COLO668 (cell line): ENCODE measurements around the gene CXCL6.

Source experiments
- DNase-seq: peaks from one replicate; lab custom pipeline; 2025; ENCODE audit not compliant: unreplicated experiment; lab: John Stamatoyannopoulos, UW

Gene CXCL6

DNA sequence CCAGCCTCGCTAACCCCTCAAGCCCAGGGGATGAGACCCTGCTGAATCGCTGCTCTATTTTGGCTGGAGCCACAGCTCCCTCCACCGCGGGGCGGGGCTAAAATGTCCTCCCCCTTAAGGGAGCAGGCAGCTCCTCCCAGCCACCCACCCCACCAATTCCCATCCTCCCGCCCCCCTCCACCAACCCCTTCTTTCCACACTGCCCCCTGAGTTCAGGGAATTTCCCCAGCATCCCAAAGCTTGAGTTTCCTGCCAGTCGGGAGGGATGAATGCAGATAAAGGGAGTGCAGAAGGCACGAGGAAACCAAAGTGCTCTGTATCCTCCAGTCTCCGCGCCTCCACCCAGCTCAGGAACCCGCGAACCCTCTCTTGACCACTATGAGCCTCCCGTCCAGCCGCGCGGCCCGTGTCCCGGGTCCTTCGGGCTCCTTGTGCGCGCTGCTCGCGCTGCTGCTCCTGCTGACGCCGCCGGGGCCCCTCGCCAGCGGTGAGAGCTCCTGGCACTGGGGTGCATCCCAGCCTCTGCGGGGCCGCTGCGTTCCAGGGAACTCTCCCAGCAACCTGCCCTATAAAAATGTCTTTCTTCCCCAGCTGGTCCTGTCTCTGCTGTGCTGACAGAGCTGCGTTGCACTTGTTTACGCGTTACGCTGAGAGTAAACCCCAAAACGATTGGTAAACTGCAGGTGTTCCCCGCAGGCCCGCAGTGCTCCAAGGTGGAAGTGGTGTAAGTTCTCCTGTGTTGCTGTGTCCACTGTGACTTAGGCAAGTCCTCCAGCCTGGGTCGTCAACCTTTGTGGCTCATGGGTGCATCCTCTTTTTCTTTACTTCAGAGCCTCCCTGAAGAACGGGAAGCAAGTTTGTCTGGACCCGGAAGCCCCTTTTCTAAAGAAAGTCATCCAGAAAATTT, at the start of gene CXCL6:
CXCL6 (plus strand) TSS at position 306 of the 907 bp plus-strand sequence; CDS start at position 379, 73 bp downstream.
- peak; percentile 68 for DNase-seq

DNA sequence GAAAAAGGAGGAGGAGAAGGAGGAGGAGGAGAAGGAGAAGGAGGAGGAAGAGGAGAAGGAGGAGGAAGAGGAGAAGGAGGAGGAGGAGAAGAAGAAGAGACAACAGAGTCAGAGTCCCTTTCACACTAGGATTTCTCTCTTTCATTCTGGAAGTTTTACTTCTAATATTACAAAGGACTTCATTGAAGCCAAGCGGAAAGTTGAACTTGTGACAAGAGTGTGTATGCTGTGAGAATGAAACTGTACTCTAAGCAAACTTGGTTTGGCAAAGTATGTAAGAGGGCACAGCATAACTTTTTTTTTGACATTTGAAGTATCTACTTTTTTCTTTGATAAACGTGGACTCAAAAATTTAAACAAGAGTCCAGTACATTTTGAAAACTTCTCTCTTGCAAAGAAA, 48.1 kb upstream of the CXCL6 start:
- DNase-seq = no peak

DNA sequence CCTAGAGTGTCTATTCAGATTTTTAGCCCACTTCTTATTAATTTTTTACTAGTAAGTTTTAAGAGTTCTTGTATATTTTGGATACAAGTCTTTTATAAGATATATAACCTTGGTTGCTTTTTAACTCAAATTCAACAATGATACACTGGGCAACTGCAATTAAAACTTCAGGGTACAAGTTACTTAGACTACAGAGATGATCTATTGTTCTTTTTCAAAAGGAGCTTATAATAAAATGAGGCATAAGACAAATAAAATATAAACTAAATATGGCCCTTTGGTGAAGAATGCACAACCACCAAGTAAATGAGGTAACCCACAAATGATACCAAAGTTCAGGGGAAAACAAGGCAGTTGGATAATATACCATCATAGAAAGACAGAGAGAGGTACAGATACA, 37.6 kb upstream of the CXCL6 start:
- no peak for DNase-seq

DNA sequence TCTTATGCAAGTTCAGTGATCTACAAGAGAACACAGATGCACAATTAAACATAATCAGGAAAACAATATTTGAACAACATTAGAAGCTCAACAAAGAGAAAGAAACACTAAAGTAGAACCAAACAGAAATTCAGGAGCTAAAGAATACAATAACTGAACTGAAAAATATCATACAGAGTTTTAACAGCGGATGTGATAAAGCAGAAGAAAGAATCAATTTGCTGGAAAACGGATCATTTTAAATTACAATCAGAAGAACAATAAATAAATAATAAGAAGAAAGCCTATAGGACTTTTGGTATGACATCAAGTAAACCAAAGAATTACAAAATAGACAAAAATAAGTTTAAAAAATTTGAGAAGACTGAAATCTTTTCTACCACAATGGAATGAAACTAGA, 36.3 kb upstream of the CXCL6 start:
- no peak for DNase-seq

DNA sequence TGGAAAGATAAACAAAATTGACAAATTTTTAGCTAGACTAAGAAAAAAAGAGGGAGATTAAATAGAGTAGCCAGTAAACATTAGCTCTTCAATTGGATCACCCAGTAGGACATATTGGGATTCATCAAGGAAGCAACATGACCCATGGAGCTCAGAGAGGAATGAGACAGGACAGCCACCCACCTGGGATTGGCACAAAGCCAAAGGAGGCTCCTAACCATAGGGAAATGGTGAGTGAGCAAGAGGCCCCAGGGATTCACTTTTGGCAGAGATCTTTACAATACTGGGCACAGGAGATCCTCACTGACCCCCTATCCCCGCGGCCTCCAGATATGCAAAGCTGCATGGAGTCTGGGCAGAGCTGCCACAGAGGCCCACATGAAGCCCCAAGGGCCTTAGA, 34.8 kb upstream of the CXCL6 start:
- DNase-seq = peak; percentile 51

DNA sequence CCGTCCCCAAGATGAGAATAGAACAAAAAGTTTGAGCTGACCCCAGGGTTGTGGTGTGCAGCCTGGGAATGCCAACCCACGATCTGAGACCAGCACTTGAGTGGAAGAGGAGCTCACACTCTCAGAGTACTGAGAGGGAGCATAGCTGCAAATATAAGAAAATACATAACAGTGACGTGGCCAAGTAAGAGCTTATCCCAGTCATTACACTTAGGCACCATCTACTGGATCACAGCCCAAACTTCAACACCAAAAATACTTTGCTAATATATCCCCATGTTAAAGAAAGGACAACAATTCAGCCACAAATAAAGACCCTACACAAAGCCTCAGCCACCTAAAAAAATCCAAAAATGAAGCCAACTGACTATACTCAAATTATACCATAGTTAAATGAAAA, 33.3 kb upstream of the CXCL6 start:
- DNase-seq = no peak

DNA sequence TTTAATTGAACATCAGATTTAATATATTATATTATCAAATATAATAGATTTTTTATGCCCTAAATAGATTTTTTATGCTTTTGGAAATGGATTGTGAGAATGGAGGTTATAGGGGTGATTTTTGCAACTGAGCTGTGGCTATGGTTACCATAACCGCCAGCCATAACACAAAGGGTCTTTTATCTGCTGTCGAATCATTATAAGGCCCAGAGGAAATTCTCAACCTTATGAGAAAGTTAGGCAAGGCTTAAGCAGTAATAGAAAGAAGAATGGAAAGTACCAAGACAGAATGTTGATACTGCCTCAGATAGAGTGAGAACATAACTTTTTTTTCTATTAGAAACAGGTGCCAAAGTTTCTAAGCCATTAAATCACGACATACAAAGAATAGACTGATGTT, 26.3 kb upstream of the CXCL6 start:
- no peak for DNase-seq

DNA sequence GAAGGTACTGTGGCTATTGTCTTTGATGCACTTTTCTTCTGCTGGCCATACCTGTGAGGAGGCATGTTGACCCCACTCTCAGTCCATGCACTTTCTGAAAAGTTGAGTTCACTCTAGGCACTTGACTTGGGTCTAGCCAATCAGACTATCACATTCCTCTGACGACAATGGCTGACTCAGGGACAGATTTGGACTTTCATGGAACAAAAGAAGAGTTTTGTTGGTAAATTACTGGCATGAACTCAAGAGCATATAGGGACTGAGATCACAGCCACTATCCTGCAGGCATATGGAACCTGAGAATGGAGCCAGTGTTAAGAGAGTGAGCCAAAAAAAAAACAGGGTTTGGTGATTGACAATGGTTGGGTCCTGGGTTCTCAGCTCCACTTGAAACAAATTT, 24.6 kb upstream of the CXCL6 start:
- DNase-seq = no peak

DNA sequence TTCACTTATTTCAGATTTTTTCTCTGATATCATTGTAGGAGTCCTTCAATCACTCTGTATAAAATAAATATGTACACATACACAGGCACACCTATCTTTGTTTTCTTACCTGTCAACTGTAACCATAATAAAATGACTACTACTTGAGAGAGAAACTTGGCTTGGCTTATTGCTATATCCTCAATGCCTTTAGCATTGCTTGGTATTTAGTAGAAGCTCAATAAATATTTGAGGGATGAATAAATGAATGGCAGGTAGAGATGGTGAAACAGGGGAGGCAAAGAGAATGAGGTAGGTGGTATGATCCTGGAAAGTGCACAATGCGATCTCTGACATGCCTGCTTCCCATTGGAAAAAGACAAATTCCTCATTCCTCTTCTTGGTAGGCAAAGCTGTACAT, 21.8 kb upstream of the CXCL6 start:
- DNase-seq = no peak

DNA sequence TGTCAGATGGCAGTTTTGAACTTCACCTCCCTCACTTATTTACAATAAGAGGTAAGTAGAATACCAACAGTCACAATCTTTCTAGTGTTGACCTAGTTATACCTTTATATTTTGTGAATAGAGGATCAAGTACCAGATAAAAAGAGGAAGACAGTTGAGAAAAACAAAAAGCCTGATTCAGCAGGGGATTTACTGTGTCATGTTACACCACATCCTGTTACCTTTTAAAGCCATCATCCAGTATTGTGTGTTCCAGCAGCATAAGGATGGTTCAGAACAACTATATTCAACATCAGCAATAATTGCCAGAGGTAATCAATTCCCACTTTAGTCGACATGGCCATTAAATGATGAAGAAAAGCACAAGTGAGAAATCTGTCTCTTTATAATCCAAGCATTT, 21.3 kb upstream of the CXCL6 start:
- DNase-seq = no peak

DNA sequence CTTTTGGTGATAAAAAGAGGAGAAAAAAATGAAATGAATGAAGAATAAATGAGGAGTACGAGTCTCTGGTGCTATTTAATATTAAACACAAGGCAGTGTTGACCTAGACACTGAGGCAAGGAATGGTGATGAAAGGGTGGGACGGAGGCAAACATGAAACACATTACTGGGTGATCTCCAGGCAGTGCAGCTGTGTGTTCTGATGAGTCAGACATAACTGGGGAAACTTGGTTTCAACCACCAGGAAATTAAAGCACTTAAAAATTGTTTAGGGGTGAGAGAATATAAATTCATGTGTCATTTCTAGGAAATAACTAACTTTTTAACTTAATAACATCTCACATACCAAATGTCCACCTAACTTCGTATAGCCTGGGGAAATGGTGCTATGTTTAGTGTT, 19.7 kb upstream of the CXCL6 start:
- peak; percentile 45 for DNase-seq

DNA sequence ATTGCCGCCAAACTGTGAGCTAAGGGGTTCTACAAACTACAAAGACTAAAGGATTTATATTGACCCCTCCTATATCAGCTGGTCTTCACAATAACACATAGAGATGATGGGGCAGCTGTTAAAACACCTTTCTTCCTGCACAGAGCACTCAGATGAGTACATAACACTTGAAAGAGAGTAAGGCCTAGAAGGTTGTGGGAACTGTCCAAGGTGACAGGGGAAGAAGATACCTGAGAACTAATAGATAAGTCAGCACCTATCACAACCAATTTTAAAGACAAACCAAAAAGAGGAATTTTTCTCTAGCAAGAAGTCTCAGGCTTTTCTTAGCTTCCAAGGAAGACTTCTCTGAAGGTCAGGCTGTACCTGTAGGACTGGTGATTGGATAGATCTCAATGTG, 19.1 kb upstream of the CXCL6 start:
- peak; percentile 22 for DNase-seq

DNA sequence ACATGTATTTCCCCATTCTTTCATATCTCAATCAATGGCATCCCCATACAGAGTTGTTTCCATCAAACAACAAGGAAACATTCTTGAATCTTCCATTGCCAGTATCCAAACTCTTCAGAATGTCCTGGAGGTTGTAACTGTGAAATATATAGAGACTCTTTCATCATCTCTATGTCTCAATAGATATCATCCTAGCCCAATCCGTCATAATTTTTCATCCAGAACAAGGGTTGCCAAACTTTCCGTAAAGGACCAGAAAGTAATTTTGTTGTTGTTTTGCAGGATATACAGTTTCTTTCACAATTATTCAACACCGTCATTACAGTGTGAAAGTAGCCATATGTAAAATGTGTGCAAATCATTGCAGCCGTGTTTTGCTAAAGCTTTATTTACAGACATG, 15.2 kb upstream of the CXCL6 start:
- no peak for DNase-seq

DNA sequence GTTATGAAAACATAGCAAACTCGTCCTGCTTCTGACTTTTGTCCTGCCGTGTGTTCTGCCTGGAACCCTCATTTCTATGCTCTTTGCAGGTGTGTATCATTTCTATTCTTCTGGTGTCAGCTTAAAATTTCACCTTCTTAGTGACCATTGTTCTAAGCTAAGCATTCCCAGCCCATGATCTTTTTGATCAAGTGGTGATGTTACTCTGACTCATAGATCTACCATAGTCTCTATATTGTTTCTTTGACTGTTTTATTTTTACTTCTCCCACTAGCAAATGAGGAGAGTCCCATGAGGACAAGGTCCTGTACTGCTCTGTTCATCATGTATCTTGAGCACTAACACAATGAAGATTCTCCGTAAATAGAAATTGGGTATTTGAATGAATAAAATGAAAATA, 14.1 kb upstream of the CXCL6 start:
- DNase-seq = no peak

DNA sequence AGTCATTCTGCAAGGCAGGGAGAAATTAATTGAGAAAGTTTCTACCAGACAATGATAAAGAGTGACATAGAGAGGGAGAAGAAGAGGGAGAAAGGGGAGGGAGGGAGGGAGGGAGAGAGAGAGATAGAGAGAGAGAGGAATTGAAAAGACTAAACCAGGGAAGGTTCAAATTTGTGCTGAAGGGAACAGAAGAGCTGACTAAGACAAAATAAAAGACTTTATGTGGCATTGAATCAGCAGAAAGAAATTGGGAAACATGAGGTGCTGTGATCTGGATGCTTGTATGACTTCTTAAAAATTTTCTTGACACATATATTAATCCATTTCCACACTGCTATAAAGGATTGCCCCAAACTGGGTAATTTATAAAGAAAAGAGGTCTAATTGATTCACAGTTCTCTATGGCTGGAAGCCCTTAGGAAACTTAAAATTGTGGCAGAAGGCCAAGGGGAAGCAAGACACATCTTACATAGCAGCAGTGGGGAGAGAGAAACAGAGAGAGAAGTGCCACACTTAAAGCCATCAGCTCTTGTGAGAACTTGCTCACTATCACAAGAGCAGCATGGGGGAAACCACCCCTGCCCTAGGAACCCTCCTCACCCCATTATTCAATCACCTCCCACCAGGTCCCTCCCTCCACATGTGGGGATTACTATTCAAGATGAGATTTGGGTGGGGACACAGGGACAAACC, 13.5 kb upstream of the CXCL6 start:
- DNase-seq = no peak

DNA sequence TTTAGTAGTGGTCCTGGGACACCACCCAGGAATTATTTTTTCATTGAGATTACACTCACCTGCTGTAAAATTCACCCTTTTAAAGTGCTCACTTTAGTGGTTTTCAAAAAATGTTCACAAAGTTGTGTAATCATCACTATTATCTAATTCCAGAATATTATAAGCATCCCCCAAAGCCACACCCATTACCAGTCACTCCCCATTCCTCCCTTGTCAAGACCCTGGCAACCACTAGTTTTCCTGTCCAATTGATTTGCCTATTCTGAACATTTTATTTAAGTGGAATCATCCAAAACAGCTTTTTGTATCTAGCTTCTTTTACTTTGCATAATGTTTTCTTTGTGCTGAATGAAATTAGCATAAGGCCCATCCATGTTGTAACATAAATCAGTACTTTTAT, 12.7 kb upstream of the CXCL6 start:
- no peak for DNase-seq

DNA sequence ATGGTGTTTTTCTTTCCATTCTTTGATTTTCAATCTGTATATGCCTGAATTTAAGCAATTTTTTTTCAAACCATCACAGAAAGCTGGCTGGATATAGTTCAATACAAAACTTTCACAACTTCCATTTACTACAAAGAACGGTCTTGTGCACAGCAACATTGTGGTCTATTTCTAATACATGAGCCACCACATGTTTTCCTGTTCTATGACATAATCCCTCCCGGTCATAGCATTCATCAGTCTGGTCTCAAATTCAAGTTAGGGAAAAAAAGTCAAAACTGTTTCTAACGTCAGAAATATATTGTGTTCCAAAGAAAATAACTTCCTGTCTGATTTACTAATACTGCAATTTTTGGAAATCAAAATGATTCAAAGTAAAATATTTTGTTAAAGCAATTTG, 7.5 kb upstream of the CXCL6 start:
- DNase-seq = no peak

DNA sequence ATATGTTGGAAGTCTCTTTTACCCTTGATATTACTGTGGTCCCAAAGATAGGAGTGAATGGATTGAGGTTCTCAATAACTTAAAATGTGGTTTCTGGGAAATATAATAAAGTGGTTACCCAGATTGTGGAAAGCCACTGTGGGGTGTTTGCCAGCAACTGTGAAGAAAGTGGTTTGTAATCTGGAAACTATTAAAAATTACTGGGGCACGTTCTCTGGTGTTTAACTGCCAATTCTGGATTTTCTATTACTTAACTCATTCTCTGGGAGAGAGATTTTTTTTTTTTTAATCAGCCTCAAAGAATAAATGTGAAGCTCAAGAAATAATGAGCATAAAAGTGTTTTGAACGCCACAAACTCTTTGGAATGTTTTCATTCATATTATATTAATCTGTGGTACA, 4.9 kb upstream of the CXCL6 start:
- no peak for DNase-seq

DNA sequence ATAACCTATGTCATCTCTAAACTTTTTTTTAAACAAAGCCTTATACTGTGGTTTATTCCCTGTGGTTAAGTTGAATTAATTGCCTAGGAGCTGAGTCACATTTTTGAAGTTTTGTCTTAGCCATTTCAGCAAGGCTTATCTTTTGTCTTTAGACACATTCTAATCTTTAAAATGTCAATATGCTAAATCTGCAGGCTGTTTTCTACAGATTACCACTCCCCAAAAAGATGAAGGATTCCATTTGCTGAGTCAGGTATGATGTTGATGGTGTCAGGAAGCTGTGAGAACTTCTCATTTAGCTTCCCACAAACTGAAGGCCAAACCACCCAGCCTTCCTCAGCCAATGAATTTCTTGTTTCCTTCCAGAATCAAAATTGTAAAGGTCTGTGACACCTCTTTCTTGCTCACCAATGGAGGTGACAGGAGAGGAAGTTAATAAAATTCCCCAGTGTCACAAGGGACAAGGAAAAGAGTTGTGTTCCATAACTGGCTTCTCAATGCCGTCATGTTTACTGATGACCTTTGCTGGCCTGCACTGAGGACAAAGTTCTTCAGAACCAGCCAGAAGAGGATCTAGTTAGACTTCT, 3.7 kb upstream of the CXCL6 start:
- no peak for DNase-seq

DNA sequence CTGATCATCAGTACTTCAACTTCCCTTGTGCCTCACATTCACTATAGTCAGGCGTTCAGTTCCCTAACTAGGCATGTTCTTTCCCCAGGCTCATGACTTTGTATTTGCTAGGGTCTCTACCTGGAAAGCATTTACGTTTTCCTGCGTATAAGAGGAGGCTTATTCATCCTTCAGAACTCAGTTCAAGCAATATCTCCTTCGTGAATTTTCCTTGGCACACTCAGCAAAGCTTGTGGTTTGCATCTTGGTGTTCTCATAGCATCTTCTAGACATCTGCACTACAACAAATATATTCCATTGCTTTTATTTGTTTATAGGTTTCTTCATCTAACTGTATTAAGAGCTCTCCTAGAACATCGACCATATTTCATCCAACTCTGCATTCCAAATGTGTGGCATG, 2.6 kb downstream of the CXCL6 start:
- DNase-seq = no peak

DNA sequence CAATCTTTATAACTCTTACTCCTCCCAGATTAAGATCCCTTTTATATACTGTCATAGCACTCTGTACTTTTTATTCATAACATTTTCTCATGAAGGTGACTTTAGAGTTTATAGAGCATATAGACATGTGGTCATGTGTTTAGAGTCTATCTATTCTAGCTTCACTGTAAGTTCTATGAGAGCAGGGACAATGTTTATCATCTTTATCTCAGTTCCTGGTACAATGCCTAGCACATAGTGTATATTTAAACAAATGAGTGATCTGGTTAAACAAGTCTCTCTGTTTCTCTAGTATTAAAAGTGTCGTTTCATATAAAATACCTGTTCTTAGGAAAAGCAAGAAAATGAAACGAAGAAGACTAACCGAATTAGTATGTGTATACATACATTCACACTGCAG, 3.2 kb downstream of the CXCL6 start:
- no peak for DNase-seq

DNA sequence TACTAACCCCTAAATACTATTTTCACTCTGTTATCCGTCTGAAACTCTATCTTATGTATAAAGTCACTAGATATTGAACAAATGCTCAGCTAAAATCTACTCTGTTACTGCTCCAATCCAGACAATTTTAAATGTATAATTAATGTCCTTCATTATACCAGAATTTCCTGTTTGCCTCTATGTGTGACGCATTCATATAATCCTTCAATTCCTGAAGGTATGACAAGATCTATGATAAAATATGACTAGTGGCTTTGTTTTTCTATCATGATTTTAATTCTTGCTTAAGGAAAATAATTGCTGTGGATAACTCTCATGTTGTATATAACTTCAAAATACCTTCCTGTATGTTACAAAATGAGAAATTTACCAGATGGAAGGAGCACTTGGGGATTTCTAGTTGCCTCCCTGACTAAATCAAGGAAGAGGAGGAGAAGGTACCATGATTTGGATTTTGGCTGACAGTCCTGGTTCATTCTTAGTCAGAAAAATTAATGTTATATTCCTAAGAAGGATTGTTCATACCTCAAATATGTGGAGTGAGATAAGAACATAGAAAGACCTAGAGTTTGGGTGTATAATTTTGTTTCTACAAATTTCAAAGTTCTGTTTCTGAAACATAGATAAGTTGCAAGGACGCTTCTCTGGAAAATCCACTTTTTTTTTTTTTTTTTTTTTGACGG, 4.9 kb downstream of the CXCL6 start:
- DNase-seq = no peak
